Lower leg skin (tissue), 4 donors: ENCODE data around the gene MDM4. TPM values are rescaled to one million over a fixed set of nuclear protein-coding genes. Genes with fewer than 3 reads are reported as not detected.

Experiments
- DNase-seq, 2 donors: peaks; one replicate each; pipeline ENCODE4 v3.0.0-alpha.2; 2019; ENCODE audit warnings: low spot score in 2 of 2
- H3K4me3 ChIP-seq: fragments of 200-600 bp; sonication (generic); 2 replicates; pipeline ENCODE4 v1.5.1; 2017; ENCODE audit warnings: mild to moderate bottlenecking, low read depth; ENCODE audit not compliant: poor library complexity, severe bottlenecking
- CTCF ChIP-seq, 3 donors: fragments of 450-650 bp; IDR thresholded peaks; one replicate each; pipeline ENCODE4 v1.5.1; 2016; ENCODE audit warnings: antibody characterized with exemption in 3 of 3, mild to moderate bottlenecking in 3 of 3, moderate library complexity in 2 of 3
- POLR2A ChIP-seq, 2 donors: fragments of 450-650 bp; IDR thresholded peaks; one replicate each; pipeline ENCODE4 v1.6.1; 2016 to 2017; ENCODE audit warnings: antibody characterized with exemption in 2 of 2, mild to moderate bottlenecking in 1 of 2, moderate library complexity in 1 of 2
- WGBS, 2 donors: methylation state at CpG; one replicate each; pipeline ENCODE4 v1.1.5; 2018; 5-methylcytosine and 5-hydroxymethylcytosine counted together
- intact Hi-C: fragments of 100-400 bp; cut with DNase I; formaldehyde crosslinking; loops from one replicate; pipeline ENCODE4 v1.15.0; 2023; ENCODE audit warnings: low total_unique reads
- total RNA-seq, 4 donors: library from RNA; depleted of rRNA; stranded (reverse); fragments of >200 nt; gene quantifications; one replicate each; pipeline ENCODE4 v1.1.0, GENCODE V29; 2016

MDM4 gene
- total RNA-seq, 4 donors from 2014 or later: 32.4 to 89.0 (median 43.0) TPM

GRCh38 chr1:204544321-204544720 is 28.1 kb downstream of the MDM4 start:
- TF ChIP-seq CTCF (IDR thresholded peaks at IDR 0.05) (no peak), POLR2A (IDR thresholded peaks at IDR 0.05) (no peak)
- WGBS, 2 donors: 92 to 94% methylated on average over 2 of the region's 2 CpGs
- H3K4me3 ChIP-seq: no peak overlapping the region
- DNase-seq: no peak
- intact Hi-C loops: no loop called here

GRCh38 chr1:204545202-204545601 is 29.0 kb downstream of the MDM4 start:
- 94 to 95% methylated on average over 2 of the region's 2 CpGs for WGBS, 2 donors
- DNase-seq: no peak
- TF ChIP-seq POLR2A (IDR thresholded peaks at IDR 0.05): no peak
- no peak for TF ChIP-seq CTCF (IDR thresholded peaks at IDR 0.05)
- no peak overlapping the region for H3K4me3 ChIP-seq
- intact Hi-C loops: no loop called here

- 62 to 73% methylated on average over 2 of the region's 2 CpGs for WGBS, 2 donors
- TF ChIP-seq POLR2A (IDR thresholded peaks at IDR 0.05) (no peak), CTCF (IDR thresholded peaks at IDR 0.05) (no peak)
- intact Hi-C loops: no loop called here
- no peak for DNase-seq
- no peak overlapping the region for H3K4me3 ChIP-seq
Observed at GRCh38 chr1:204545881-204546280, 29.7 kb downstream of the MDM4 start.

GRCh38 chr1:204548265-204548664 is 32.1 kb downstream of the MDM4 start:
- no peak for DNase-seq
- no peak overlapping the region for H3K4me3 ChIP-seq
- TF ChIP-seq CTCF (IDR thresholded peaks at IDR 0.05) (no peak), POLR2A (IDR thresholded peaks at IDR 0.05) (no peak)
- intact Hi-C loops: no loop called here
- WGBS, 2 donors: 83 to 94% methylated on average over 2 of the region's 2 CpGs

GRCh38 chr1:204549313-204549712 is 33.1 kb downstream of the MDM4 start:
- no peak for DNase-seq
- intact Hi-C loops: no loop called here
- WGBS, 2 donors: 86 to 90% methylated on average over 6 of the region's 6 CpGs
- TF ChIP-seq POLR2A (IDR thresholded peaks at IDR 0.05): no peak
- TF ChIP-seq CTCF (IDR thresholded peaks at IDR 0.05): no peak
- no peak overlapping the region for H3K4me3 ChIP-seq

- H3K4me3 ChIP-seq: no peak overlapping the region
- intact Hi-C loops: no loop called here
- DNase-seq: no peak
- TF ChIP-seq CTCF (IDR thresholded peaks at IDR 0.05) (no peak), POLR2A (IDR thresholded peaks at IDR 0.05) (no peak)
- 75 to 83% methylated on average over 5 of the region's 5 CpGs for WGBS, 2 donors
Observed at GRCh38 chr1:204550926-204551325, 34.7 kb downstream of the MDM4 start.
